ENCODE results near the gene GIPC3. TPM values are rescaled to one million over a fixed set of nuclear protein-coding genes. Genes with fewer than 3 reads are reported as not detected.

The GIPC3 gene
- total and polyA plus RNA-seq, 2 of the 8 experiments (the other 6 are each of a cell fraction or from before 2014, with no cell fraction given): 1.0 to 1.2 TPM

GRCh38 chr19:3556978-3557460, 28.3 kb upstream of the GIPC3 start:
- H3K18ac ChIP-seq (ENCODE audit: extremely low read depth, low read length): no peak overlapping the region; the same call in 1 of the 2 replicates
- TF ChIP-seq RNF2 (IDR thresholded peaks at IDR 0.05; ENCODE audit: borderline replicate concordance, low read depth, low read length, missing control alignments, poor library complexity, severe bottlenecking) (no peak), SUZ12 (IDR thresholded peaks at IDR 0.05; ENCODE audit: low read length) (0 out of 2 replicates have a peak, but pooled peaks have one; percentile 12), RAD21 (IDR thresholded peaks at IDR 0.05 in 1 of 2, conservative IDR thresholded peaks at IDR 0.05 in 1 of 2; ENCODE audit: low read depth in 2 of 2, low read length in 2 of 2) (no peak), TCF12 (IDR thresholded peaks at IDR 0.05; ENCODE audit: low read depth, low read length) (no peak), JUN (IDR thresholded peaks at IDR 0.05; ENCODE audit: low read depth, low read length) (no peak), YY1 (IDR thresholded peaks at IDR 0.05; ENCODE audit: low read depth, low read length) (no peak)
- TF ChIP-seq, protein P1, sequence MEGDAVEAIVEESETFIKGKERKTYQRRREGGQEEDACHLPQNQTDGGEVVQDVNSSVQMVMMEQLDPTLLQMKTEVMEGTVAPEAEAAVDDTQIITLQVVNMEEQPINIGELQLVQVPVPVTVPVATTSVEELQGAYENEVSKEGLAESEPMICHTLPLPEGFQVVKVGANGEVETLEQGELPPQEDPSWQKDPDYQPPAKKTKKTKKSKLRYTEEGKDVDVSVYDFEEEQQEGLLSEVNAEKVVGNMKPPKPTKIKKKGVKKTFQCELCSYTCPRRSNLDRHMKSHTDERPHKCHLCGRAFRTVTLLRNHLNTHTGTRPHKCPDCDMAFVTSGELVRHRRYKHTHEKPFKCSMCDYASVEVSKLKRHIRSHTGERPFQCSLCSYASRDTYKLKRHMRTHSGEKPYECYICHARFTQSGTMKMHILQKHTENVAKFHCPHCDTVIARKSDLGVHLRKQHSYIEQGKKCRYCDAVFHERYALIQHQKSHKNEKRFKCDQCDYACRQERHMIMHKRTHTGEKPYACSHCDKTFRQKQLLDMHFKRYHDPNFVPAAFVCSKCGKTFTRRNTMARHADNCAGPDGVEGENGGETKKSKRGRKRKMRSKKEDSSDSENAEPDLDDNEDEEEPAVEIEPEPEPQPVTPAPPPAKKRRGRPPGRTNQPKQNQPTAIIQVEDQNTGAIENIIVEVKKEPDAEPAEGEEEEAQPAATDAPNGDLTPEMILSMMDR (IDR thresholded peaks at IDR 0.05; ENCODE audit: control extremely low read depth in 1 of 3, insufficient read depth in 1 of 3, low read depth in 1 of 3, low read length in 3 of 3): peak in 1 of 3 experiments; percentile 2; a peak in 1 of 4 replicates
- TF ChIP-seq, protein P2, sequence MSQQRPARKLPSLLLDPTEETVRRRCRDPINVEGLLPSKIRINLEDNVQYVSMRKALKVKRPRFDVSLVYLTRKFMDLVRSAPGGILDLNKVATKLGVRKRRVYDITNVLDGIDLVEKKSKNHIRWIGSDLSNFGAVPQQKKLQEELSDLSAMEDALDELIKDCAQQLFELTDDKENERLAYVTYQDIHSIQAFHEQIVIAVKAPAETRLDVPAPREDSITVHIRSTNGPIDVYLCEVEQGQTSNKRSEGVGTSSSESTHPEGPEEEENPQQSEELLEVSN (IDR thresholded peaks at IDR 0.05): no peak

More at GRCh38 chr19:3556978-3557460, 28.3 kb upstream of the GIPC3 start:
- H3K4me2 ChIP-seq (ENCODE audit: insufficient read depth in 1 of 2, low read depth in 2 of 2, low read length in 2 of 2): peak overlapping the region; percentile 63 to 84
- H2BK120ac ChIP-seq (replicated peaks; ENCODE audit: low read depth, low read length): no peak overlapping the region
- H2AFZ ChIP-seq (ENCODE audit: low read length): no peak overlapping the region
- H3K14ac ChIP-seq (ENCODE audit: insufficient read length): no peak overlapping the region
- peaks cover 0 to 15% (median 7%) of the 10 kb centered on the region in 4 experiments; a peak in 4 of 7 replicates for H3K27me3 ChIP-seq (replicated peaks in 1 of 4; ENCODE audit: control insufficient read depth in 3 of 4, extremely low read depth in 1 of 4, insufficient read depth in 3 of 4, low read length in 3 of 4)
- H4K5ac ChIP-seq (ENCODE audit: insufficient read length, low read depth, low read length): no peak overlapping the region
- H3K9me3 ChIP-seq (ENCODE audit: insufficient read depth in 2 of 2, low read depth in 1 of 2, low read length in 1 of 2): no peaks in the 10 kb centered on the region
- H3K4me3 ChIP-seq (ENCODE audit: extremely low read depth in 1 of 4, insufficient read depth in 2 of 4, low read depth in 3 of 4, low read length in 4 of 4): peak overlapping the region; percentile 67 to 76 (median 72)
- H2BK5ac ChIP-seq (ENCODE audit: low read depth, low read length): no peak overlapping the region
- H3K4ac ChIP-seq (replicated peaks; ENCODE audit: insufficient read length, low read depth, low read length): no peak overlapping the region
- WGBS, 2 experiments (ENCODE audit: extremely low coverage in 1 of 2, insufficient coverage in 1 of 2, insufficient read length in 1 of 2, insufficient replicate concordance in 2 of 2, low coverage in 1 of 2, low lambda C conversion rate in 2 of 2, missing lambda C conversion rate in 1 of 2): 3% methylated on average over 44 of the region's 60 CpGs; no CpG with 5 or more reads in 1 of the 2 experiments
- DNase-seq (ENCODE audit: low read depth in 1 of 2, low spot score in 2 of 2): no peak
- H3K27ac ChIP-seq (ENCODE audit: low read depth, low read length): no peak overlapping the region
- no peak overlapping the region; the same call in 1 of the 2 replicates for H2BK15ac ChIP-seq (ENCODE audit: low read length)
- no peak for FAIRE-seq
- ChIA-PET POLR2A (ENCODE audit: partially characterized antibody) (interaction anchor here (0.7 to 2.3 kb wide), 10 partner anchors 8 to 58 kb away, joined by 3 to 12 read pairs (median 4); partner anchors contain the start of genes HMG20B and TEKTIP1), CTCF (ENCODE audit: partially characterized antibody) (interaction anchor here (1.1 to 8.5 kb wide), 11 partner anchors 10 to 97 kb away, joined by 3 to 66 read pairs (median 3); no protein-coding TSS in a partner anchor)
- H3K23ac ChIP-seq (ENCODE audit: insufficient read length): no peak overlapping the region
- peak overlapping the region in 3 of 4 experiments; percentile 13 to 66 (median 41); a peak in 5 of 7 replicates for H3K9ac ChIP-seq (replicated peaks in 1 of 4; ENCODE audit: extremely low read depth in 1 of 4, low read depth in 3 of 4, low read length in 3 of 4)
- peaks cover 0 to 8% (median 6%) of the 10 kb centered on the region in 4 experiments; a peak in 5 of 7 replicates for H3K4me1 ChIP-seq (replicated peaks in 1 of 4; ENCODE audit: control insufficient read depth in 3 of 4, insufficient read depth in 4 of 4, low read length in 3 of 4)
- no peak overlapping the region for H2AK5ac ChIP-seq (ENCODE audit: low read depth, low read length)
- no peak overlapping the region for H4K91ac ChIP-seq (replicated peaks; ENCODE audit: insufficient read length, low read length)
- no peak overlapping the region for H2BK20ac ChIP-seq (ENCODE audit: low read length)
- H3K79me2 ChIP-seq (ENCODE audit: control insufficient read depth in 1 of 2, insufficient read depth in 2 of 2, low read length in 2 of 2): peaks cover 0 to 8% of the 10 kb centered on the region in 2 experiments; a peak in 1 of 4 replicates
- H3K23me2 ChIP-seq (ENCODE audit: low read depth, low read length): peaks cover 11% of the 10 kb centered on the region
- no peaks in the 10 kb centered on the region for H3K36me3 ChIP-seq (ENCODE audit: control insufficient read depth in 2 of 4, insufficient read depth in 4 of 4, low read length in 3 of 4)
- H3K56ac ChIP-seq (replicated peaks; ENCODE audit: insufficient read length, low read depth, low read length): no peak overlapping the region
- H4K20me1 ChIP-seq (replicated peaks in 1 of 2; ENCODE audit: control insufficient read depth in 1 of 2, insufficient read depth in 2 of 2, low read length in 2 of 2): peaks cover 10 to 18% of the 10 kb centered on the region in 2 experiments
- H4K8ac ChIP-seq (ENCODE audit: extremely low read depth, insufficient read depth, low read length): peak overlapping the region; percentile 51; the same call in 1 of the 2 replicates
- peaks cover 7% of the 10 kb centered on the region for H3K79me1 ChIP-seq (ENCODE audit: low read depth, low read length)
- no peak overlapping the region for H2BK12ac ChIP-seq (ENCODE audit: low read depth, low read length)
